Measurements from ENCODE around the gene DHRSX. TPM values are rescaled to one million over a fixed set of nuclear protein-coding genes. Genes with fewer than 3 reads are reported as not detected.

DHRSX gene
- total RNA-seq, 1 donor from 2014 or later: 37.1 TPM

- Mint-ChIP-seq H3K27ac (ENCODE audit: unreplicated experiment) (no peak overlapping the region), H3K27me3 (ENCODE audit: unreplicated experiment) (peaks cover 4% of the 10 kb centered on the region), H3K36me3 (ENCODE audit: unreplicated experiment) (peaks cover 3% of the 10 kb centered on the region), H3K4me1 (ENCODE audit: low read depth, unreplicated experiment) (peaks cover 4% of the 10 kb centered on the region), H3K9me3 (ENCODE audit: unreplicated experiment) (peaks cover 3% of the 10 kb centered on the region), H3K4me3 (ENCODE audit: unreplicated experiment) (no peak overlapping the region)
- no peak for TF ChIP-seq CTCF (IDR thresholded peaks at IDR 0.05; ENCODE audit: partially characterized antibody, unreplicated experiment)
- no peak for DNase-seq
Measured at GRCh38 chrX:2445662-2446623, 54.8 kb downstream of the DHRSX start.

GRCh38 chrX:2442694-2443093, 58.1 kb downstream of the DHRSX start:
- Mint-ChIP-seq H3K4me1 (ENCODE audit: low read depth, unreplicated experiment) (peaks cover 4% of the 10 kb centered on the region), H3K36me3 (ENCODE audit: unreplicated experiment) (peaks cover 9% of the 10 kb centered on the region), H3K27me3 (ENCODE audit: unreplicated experiment) (peaks cover 4% of the 10 kb centered on the region), H3K27ac (ENCODE audit: unreplicated experiment) (no peak overlapping the region), H3K9me3 (ENCODE audit: unreplicated experiment) (peaks cover 9% of the 10 kb centered on the region), H3K4me3 (ENCODE audit: unreplicated experiment) (no peak overlapping the region)
- no peak for DNase-seq
- TF ChIP-seq CTCF (IDR thresholded peaks at IDR 0.05; ENCODE audit: partially characterized antibody, unreplicated experiment): no peak

GRCh38 chrX:2441466-2441865, 59.3 kb downstream of the DHRSX start:
- H3K4me1 Mint-ChIP-seq (ENCODE audit: low read depth, unreplicated experiment): peaks cover 4% of the 10 kb centered on the region
- H3K27ac Mint-ChIP-seq (ENCODE audit: unreplicated experiment): no peak overlapping the region
- no peak overlapping the region for H3K4me3 Mint-ChIP-seq (ENCODE audit: unreplicated experiment)
- no peak for DNase-seq
- peaks cover 9% of the 10 kb centered on the region for H3K9me3 Mint-ChIP-seq (ENCODE audit: unreplicated experiment)
- H3K36me3 Mint-ChIP-seq (ENCODE audit: unreplicated experiment): peaks cover 9% of the 10 kb centered on the region
- H3K27me3 Mint-ChIP-seq (ENCODE audit: unreplicated experiment): peaks cover 4% of the 10 kb centered on the region
- no peak for TF ChIP-seq CTCF (IDR thresholded peaks at IDR 0.05; ENCODE audit: partially characterized antibody, unreplicated experiment)

DNA sequence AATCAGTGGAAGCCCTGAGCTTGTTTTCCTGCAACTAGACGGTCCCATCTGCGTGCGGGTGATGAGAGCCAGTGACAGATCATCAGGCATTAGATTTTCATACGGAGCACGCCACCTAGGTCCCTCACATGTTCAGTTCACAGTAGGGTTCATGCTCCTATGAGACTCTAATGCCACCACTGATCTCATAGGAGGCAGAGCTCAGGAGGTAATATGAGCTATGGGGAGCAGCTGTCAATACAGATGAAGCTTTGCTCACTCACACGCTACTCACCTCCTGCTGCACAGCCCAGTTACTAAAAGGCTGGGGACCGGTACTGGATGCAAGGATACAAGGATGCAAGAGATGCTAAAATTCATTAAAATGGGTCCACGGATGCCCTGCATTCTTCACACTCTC, 61.2 kb downstream of the DHRSX start:
- peaks cover 4% of the 10 kb centered on the region for H3K27me3 Mint-ChIP-seq (ENCODE audit: unreplicated experiment)
- no peak overlapping the region for H3K4me3 Mint-ChIP-seq (ENCODE audit: unreplicated experiment)
- peaks cover 4% of the 10 kb centered on the region for H3K4me1 Mint-ChIP-seq (ENCODE audit: low read depth, unreplicated experiment)
- H3K9me3 Mint-ChIP-seq (ENCODE audit: unreplicated experiment): peaks cover 8% of the 10 kb centered on the region
- H3K36me3 Mint-ChIP-seq (ENCODE audit: unreplicated experiment): peaks cover 9% of the 10 kb centered on the region
- DNase-seq: no peak
- H3K27ac Mint-ChIP-seq (ENCODE audit: unreplicated experiment): no peak overlapping the region
- TF ChIP-seq CTCF (IDR thresholded peaks at IDR 0.05; ENCODE audit: partially characterized antibody, unreplicated experiment): no peak

DNA sequence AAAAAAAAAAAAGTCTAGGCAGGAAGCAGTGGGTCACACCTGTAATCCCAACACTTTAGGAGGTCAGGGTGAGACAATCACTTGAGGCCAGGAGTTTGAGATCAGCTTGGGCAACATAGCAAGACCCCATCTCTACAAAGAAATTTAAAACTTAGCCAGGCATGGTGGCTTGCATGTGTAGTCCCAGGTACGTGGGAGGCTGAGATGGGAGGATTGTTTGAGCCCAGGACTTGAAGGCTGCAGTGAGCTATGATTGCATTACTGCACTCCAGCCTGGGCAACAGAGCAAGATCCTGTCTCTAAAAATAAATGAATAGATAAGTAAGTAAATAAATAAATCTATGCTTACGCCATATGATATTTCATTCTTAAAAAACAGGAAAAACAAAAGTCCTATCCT, 65.3 kb downstream of the DHRSX start:
- no peak for DNase-seq
- Mint-ChIP-seq H3K36me3 (ENCODE audit: unreplicated experiment) (peaks cover 10% of the 10 kb centered on the region), H3K9me3 (ENCODE audit: unreplicated experiment) (peaks cover 3% of the 10 kb centered on the region), H3K27ac (ENCODE audit: unreplicated experiment) (no peak overlapping the region), H3K4me3 (ENCODE audit: unreplicated experiment) (no peak overlapping the region), H3K27me3 (ENCODE audit: unreplicated experiment) (no peaks in the 10 kb centered on the region), H3K4me1 (ENCODE audit: low read depth, unreplicated experiment) (no peaks in the 10 kb centered on the region)
- no peak for TF ChIP-seq CTCF (IDR thresholded peaks at IDR 0.05; ENCODE audit: partially characterized antibody, unreplicated experiment)
